Thymus (tissue), 11 donors: ENCODE data around the gene CAMTA1. TPM values are rescaled to one million over a fixed set of nuclear protein-coding genes. Genes with fewer than 3 reads are reported as not detected.

Experiments
- DNase-seq, 9 donors: peaks; one replicate each; pipeline ENCODE4 v3.0.0-alpha.2; 2013; ENCODE audit warnings: low spot score in 9 of 9, low read depth in 6 of 9, missing footprints in 1 of 9
- H3K27ac ChIP-seq, 2 donors: one replicate each; pipeline ENCODE4 v1.5.1; 2013; ENCODE audit warnings: control low read depth in 1 of 2, low read depth in 1 of 2, low read length in 1 of 2, mild to moderate bottlenecking in 1 of 2, moderate library complexity in 1 of 2
- H3K27me3 ChIP-seq, 2 donors: one replicate each; pipeline ENCODE4 v1.5.1; 2013; ENCODE audit warnings: low read length in 1 of 2; ENCODE audit not compliant: control insufficient read depth in 2 of 2, insufficient read depth in 1 of 2
- H3K36me3 ChIP-seq, 2 donors: one replicate each; pipeline ENCODE4 v1.5.1; 2013; ENCODE audit warnings: low read length in 1 of 2, mild to moderate bottlenecking in 1 of 2, moderate library complexity in 1 of 2; ENCODE audit not compliant: control insufficient read depth in 2 of 2, insufficient read depth in 2 of 2
- H3K4me1 ChIP-seq, 2 donors: one replicate each; pipeline ENCODE4 v1.5.1; 2013; ENCODE audit warnings: low read length in 2 of 2; ENCODE audit not compliant: control insufficient read depth in 2 of 2, insufficient read depth in 2 of 2
- H3K4me3 ChIP-seq, 2 donors: one replicate each; pipeline ENCODE4 v1.5.1; 2013; ENCODE audit warnings: low read length in 2 of 2, control low read depth in 1 of 2, mild to moderate bottlenecking in 1 of 2
- H3K9me3 ChIP-seq, 2 donors: one replicate each; pipeline ENCODE4 v1.5.1; 2013; ENCODE audit warnings: low read length in 1 of 2, mild to moderate bottlenecking in 1 of 2; ENCODE audit not compliant: control insufficient read depth in 2 of 2, insufficient read depth in 1 of 2
- WGBS: extraction: QIAGEN DNeasy Blood & Tissue Kit; methylation state at CpG from one replicate; pipeline ENCODE4 v1.1.7; 2013; 5-methylcytosine and 5-hydroxymethylcytosine counted together
- polyA plus RNA-seq: library from polyadenylated mRNA; stranded (reverse); fragments of 200-250 nt; gene quantifications from one replicate; pipeline ENCODE4 v1.2.3, GENCODE V29; 2013
- total RNA-seq: library from RNA; stranded (reverse); fragments of 120-200 nt; gene quantifications from one replicate; pipeline ENCODE4 v1.2.4, GENCODE V29; 2013
- donor health status: healthy.

The CAMTA1 gene
- total and polyA plus RNA-seq, 2 donors: 32.0 to 158 TPM

GRCh38 chr1:7476861-7477547 is 691.8 kb downstream of the CAMTA1 start:
- H3K36me3 ChIP-seq: no peaks in the 10 kb centered on the region
- 91% methylated on average over 17 of the region's 17 CpGs for WGBS
- no peaks in the 10 kb centered on the region for H3K4me1 ChIP-seq
- H3K9me3 ChIP-seq: no peaks in the 10 kb centered on the region
- DNase-seq: no peak
- no peaks in the 10 kb centered on the region for H3K27me3 ChIP-seq
- H3K4me3 ChIP-seq: no peak overlapping the region
- no peak overlapping the region for H3K27ac ChIP-seq

GRCh38 chr1:7477593-7477992 is 692.3 kb downstream of the CAMTA1 start:
- Histone ChIP-seq H3K4me3 (no peak overlapping the region), H3K27ac (no peak overlapping the region), H3K4me1 (no peaks in the 10 kb centered on the region), H3K27me3 (no peaks in the 10 kb centered on the region), H3K9me3 (no peaks in the 10 kb centered on the region), H3K36me3 (no peaks in the 10 kb centered on the region)
- DNase-seq: no peak
- WGBS: 90% methylated on average over 12 of the region's 12 CpGs

DNA sequence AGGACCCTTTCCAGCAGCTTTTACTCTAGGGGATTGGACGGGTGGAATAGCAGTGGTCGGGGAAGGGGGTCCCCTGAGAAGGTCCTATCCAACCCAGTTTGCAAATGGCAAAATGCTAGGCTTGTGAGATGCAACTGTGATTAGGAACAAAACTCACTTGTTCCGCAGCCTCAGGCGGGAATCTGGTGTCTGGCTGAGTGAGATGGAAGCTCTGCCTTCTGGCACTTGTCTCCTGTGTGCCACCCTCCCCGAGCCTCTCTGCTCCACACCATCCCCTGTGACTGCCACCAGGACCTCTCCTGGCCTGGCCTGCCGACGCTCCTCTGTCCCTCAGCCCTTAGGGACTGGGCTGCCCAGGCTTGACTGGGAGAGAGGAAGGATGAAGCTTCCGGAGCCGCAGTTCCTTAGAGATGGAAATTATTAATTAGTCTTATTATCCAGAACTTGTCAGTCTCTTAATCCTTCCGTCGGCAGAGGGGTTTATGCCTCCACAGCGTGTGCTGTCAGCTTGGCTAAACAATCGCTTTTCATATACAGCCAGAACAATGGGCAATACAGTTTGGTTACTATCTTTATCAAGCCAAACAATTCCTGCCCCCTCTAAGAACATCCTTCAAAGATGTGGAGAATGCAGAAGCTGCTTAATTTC is 693.0 kb downstream of the CAMTA1 start:
- Histone ChIP-seq H3K9me3 (no peaks in the 10 kb centered on the region), H3K36me3 (no peaks in the 10 kb centered on the region), H3K27ac (no peak overlapping the region), H3K27me3 (no peaks in the 10 kb centered on the region), H3K4me3 (no peak overlapping the region), H3K4me1 (no peaks in the 10 kb centered on the region)
- WGBS: 75% methylated on average over 13 of the region's 13 CpGs
- DNase-seq: no peak

DNA sequence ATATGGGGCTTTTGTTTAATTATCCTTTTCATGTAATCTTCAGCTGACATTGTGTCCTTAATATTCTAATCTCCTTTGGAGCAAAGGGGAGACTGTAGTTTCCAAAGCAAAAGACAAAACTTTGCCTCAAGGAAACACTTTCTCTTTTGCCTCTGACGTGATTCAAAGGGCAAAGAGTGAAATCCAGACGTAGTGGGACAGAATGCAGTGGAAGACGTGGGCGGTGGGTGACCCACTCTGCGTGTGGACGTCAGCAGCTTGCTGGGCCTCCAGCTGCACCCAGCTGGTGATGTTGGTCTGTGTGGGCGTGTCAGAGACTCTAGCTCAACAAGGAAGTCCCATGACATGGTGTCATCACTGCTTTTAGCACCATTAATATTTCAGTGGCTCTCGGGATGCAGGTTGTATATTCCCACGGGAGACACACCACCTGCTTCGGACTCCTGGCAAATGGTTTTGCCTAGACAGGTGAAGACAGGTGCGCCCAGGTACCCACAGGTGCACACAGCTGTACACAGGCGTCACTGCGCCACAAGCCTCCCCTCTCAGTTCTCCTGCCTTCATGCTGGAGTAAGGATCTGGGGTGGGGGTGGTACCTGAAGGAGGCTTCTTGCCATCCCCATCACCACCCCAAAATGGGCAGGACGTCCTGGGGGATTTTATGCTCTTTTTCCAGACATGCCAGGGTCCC is 693.7 kb downstream of the CAMTA1 start:
- no peaks in the 10 kb centered on the region for H3K4me1 ChIP-seq
- no peak overlapping the region for H3K4me3 ChIP-seq
- no peaks in the 10 kb centered on the region for H3K27me3 ChIP-seq
- no peak overlapping the region for H3K27ac ChIP-seq
- no peak for DNase-seq
- no peaks in the 10 kb centered on the region for H3K36me3 ChIP-seq
- no peaks in the 10 kb centered on the region for H3K9me3 ChIP-seq
- WGBS: 85% methylated on average over 14 of the region's 14 CpGs

GRCh38 chr1:7479571-7479970 is 694.3 kb downstream of the CAMTA1 start:
- H3K27ac ChIP-seq: no peak overlapping the region
- no peaks in the 10 kb centered on the region for H3K4me1 ChIP-seq

DNA sequence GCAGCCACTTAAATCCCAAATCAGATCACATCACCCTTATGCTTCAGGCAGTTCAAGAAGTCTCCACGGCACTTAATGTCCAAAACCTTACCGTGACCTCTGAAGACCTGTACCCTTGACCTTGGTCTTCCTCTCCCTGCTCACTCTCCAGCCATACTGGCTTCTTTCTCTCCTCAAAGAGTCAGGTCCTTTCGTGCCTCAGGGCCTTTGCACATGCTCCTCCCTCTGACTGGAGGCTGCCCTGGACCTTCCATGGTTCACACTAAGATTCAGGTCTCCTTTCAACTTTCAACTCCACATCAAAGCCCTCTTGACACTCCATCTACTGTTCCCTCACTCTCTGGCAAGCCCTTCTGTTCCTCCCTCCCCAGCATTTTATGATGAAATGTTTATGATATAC is 695.9 kb downstream of the CAMTA1 start:
- Histone ChIP-seq H3K4me3 (no peak overlapping the region), H3K27ac (no peak overlapping the region), H3K27me3 (no peaks in the 10 kb centered on the region), H3K9me3 (no peaks in the 10 kb centered on the region), H3K4me1 (no peaks in the 10 kb centered on the region), H3K36me3 (no peaks in the 10 kb centered on the region)
- WGBS: 75% methylated on average over 3 of the region's 3 CpGs
- no peak for DNase-seq

More at GRCh38 chr1:7479571-7479970, 694.3 kb downstream of the CAMTA1 start:
- no peak overlapping the region for H3K4me3 ChIP-seq
- H3K9me3 ChIP-seq: no peaks in the 10 kb centered on the region
- WGBS: 93% methylated on average over 3 of the region's 3 CpGs
- H3K36me3 ChIP-seq: no peaks in the 10 kb centered on the region
- no peak for DNase-seq
- H3K27me3 ChIP-seq: no peaks in the 10 kb centered on the region

DNA sequence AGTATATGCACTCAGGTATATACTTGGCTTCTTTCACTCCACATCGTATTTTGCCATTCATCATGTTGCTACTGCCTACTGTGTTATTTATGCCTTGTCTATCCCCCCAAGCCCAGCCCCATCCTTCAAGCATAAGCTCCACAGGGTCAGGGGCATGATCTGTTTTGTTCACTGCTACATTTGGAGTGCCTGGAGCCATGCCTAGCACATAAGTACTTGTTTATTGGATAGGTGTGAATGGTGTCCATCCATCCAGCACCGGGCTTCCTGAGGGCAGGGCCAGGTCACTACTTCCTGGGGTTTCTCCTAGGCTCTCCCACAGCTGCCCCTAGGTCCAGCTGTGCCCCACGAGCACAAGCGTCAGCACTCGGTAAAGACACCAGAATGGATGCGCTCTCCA is 696.8 kb downstream of the CAMTA1 start:
- Histone ChIP-seq H3K36me3 (no peaks in the 10 kb centered on the region), H3K9me3 (no peaks in the 10 kb centered on the region), H3K27me3 (no peaks in the 10 kb centered on the region), H3K4me3 (no peak overlapping the region), H3K27ac (no peak overlapping the region), H3K4me1 (no peaks in the 10 kb centered on the region)
- no peak for DNase-seq
- 92% methylated on average over 6 of the region's 6 CpGs for WGBS

DNA sequence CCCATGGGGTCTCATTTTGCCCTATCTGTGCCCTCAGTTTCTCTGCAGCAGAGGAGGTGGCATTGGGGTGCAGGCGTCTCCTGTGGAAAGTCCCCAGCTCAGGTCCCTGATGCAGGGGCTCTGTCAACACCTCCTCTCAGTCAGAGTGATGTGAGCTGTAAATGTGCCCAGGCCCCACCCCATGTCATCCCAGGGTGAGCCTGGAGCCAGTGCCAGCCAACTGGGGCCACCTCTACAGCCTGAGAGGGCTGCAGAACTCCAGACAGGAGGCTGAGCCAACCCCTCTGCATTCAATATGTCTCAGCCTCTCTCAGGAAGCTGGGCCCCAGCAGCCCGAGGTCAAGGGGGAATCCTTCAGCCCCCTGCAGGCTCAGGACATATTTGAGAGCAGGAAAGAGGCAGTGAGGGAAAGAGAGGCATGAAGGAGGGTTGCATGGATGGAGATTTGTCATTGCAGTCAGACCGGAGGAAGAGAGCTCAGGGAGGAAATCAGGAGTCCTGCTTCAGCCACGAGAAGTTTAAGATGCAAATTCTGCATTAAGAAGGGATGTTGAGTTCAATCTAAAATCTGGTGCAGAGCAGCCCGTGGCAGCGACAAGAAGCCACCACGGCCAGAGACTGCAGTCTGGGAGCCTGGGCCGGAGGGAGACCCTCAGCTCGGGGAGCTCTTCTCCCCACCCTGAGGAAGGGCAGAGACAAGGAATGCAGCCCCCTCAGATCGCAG is 697.7 kb downstream of the CAMTA1 start:
- no peak overlapping the region for H3K27ac ChIP-seq
- no peaks in the 10 kb centered on the region for H3K27me3 ChIP-seq
- H3K36me3 ChIP-seq: no peaks in the 10 kb centered on the region
- no peak for DNase-seq
- H3K9me3 ChIP-seq: no peaks in the 10 kb centered on the region
- 62% methylated on average over 10 of the region's 10 CpGs for WGBS
- H3K4me1 ChIP-seq: no peaks in the 10 kb centered on the region
- H3K4me3 ChIP-seq: no peak overlapping the region
